GM19395 (cell line): ENCODE results near the gene ITGB1BP1.

Source experiments
- ATAC-seq: cut with Tn5 transposase; IDR thresholded peaks from one replicate; pipeline ENCODE4 v1.9.1; 2021; ENCODE audit warnings: mild to moderate bottlenecking, moderate library complexity; ENCODE audit not compliant: unreplicated experiment

ITGB1BP1 gene

DNA sequence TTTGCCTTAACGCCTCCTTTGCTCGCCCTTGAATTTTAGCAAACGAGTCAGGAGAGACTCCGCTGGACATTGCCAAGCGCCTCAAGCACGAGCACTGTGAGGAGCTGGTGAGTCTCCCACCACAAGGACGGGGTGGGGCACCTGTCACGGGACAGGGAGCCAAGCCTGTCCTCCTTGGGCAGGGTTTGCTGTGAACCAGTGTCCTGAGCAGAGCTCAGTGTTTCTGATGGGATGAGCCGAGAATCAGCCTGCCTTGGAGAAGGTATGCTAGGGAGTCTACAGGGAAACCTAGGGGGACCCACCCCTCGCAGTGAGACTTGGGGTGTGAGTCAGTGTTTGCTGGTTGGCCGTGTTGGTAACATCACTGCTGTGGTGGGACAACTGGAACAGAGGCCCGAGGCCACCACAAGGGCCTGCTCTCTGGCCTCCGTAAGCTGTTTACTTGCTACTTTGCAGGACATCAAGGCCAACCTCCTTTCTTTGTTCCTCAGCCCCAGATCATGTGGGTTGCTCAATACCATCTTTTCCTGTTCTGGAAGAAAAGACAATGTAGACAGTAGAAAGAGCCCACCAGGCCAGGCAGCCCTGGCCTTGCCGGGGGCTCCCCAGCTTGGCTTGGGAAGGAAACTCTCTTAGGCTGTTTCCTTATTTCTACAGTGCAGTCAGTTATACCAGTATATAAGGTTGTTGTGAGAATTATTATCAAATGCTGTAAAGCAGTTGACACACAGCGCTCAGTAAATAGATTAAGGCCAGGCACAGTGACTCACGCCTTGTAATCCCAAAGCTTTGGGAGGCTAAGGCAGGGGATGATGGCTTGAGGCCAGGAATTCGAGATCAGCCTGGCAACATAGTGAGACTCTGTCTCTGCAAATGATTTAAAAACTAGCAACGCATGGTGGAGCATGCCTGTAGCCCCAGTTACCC, 42.4 kb downstream of the ITGB1BP1 start:
- ATAC-seq = no peak

DNA sequence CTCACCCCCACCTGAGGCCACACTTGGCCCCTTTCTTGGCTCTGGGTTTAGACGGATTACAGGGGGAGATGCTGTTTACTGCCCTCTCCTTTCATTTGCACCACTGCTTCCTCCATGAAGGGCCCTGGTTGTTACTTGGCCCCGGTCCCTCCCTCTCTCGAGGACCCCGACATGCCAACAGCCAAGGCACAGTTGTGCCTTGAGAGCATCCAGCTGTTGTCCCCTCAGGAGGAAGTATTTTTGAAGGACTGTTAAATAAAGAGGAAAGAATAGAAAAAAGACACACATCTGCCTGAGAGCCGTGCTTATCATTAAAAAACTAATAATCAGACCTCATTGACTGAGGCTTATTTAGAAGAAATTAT, 44.0 kb downstream of the ITGB1BP1 start:
- ATAC-seq = no peak

DNA sequence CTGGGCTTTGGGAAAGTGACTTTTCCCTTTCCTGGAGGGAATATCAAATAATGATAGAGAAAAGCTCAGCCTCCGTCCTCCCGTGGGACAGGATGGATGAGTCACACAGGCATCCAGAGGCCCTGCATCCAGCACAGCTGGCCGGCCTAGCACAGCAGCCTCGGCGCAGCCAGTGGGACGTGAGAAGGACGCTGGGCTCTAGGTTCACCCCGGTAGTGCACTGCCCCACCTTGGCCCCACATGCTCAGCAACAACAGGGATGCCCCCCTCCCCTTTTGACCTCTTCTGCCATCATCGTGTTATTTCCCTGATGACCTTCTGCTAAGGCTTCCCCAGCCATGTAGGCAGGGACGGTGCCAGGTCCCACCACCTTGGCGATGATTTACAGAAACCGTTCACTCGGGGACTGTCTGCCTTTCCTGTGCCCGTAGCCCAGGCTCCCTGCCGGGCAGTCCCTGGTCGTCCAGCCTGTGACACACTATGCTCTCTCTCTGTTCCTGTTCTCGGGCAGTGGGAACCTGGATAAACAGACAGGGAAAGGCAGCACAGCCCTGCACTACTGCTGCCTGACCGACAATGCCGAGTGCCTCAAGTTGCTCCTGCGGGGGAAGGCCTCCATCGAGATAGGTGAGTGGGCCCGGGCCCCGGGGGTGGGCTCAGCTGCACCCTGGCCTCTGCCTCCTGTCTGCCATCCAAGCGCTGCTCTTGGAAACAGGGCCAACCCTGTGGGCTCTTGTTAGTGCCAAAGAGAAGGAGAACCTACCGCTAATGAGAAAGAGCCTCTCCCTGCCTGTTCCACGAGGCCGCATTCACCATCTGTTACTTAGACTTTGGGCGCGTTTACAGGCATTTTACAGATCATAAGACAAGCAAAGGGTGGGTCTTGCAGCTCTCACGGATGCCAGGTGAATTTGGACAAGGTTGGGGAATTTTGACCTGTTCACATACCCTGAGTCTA, 44.6 kb downstream of the ITGB1BP1 start:
- no peak for ATAC-seq

DNA sequence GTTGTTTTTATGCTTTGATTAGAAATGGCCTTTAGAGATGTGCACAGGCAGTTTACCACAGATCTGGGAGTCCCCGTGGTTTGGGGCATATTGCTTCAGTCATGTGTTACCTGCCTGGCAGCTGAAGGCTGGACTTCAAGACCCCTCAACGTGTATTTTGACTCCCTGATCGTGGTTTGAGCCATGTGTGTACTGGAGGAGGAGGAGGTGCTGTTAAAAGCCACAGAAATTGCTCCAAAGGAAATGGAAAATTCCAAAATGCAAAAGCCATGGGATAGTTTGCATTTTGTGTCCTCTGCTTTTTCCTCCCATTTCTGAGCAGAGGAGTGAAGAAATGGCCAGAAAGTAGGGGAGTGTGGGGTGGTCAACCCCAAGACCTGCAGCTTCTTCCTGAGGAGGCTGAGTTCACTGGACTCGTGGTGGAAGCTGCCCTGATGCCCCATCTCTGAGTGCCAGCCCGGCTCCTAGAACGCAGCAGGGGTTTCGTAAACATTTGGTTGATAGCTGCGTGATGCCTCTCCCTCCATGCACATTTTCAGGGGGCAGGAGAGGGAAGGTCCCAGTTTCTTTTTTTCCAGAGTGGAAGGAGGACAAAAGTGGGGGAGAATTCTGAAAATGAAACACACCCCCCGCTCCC, 45.7 kb downstream of the ITGB1BP1 start:
- ATAC-seq = no peak

DNA sequence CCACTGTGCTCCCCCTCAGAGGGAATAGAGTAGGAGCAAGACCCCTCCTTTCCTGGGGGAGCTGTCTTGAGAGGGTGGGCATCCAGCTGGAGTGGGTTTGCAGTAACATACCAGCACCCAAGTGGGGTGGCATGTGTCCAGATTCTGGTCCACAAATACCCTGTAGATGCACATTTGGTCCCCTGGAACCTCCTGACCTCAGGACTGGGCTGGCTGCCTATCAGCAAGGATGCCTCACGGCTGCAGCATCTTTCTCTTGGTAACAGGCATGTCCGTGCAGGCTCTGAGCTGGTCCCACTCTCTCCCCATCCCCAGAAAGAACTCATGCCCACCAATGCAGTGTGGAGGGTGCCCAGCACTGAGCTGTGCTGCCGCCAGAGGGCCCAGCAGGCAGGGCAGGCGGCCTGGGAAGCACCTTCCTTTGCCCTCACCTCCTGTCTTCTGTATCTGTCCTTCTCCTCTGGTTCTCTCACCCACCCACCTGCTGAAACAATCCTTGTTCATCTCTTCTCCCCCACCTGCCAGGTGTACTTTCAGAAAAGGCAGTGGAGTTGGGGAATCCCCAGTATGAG, 47.4 kb downstream of the ITGB1BP1 start:
- ATAC-seq = no peak

DNA sequence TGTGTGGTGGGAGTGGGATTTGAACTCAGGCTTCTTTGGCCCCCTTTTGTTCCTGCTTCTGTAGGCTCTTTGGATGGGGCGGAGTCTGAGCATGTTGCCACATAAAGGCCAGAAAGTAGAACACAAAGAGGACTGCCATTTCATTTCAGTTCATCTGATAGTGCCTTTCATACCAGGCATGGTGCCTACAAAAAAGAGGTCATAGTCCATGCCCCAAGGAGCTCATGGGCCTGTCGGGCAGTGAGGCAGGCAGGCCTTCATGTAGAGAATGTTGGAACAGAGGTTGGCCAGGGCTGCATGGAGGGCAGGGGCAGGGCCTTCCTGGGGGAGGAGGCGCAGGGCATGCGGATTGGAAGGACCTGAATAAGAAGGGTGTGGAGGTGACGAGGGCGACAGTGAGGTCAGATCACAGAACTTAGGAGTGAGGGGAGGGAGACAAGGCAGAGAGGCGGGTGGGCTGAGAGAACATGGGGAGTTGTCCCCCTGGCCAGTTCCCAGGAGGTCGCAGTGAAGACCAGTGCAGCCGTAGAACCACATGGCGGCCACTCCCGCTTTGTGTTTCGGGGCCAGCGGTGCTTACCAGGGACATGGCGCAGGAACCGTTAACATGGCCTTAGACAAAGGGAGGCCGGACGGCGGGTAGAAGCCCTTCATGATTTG, 49.1 kb downstream of the ITGB1BP1 start:
- no peak for ATAC-seq

DNA sequence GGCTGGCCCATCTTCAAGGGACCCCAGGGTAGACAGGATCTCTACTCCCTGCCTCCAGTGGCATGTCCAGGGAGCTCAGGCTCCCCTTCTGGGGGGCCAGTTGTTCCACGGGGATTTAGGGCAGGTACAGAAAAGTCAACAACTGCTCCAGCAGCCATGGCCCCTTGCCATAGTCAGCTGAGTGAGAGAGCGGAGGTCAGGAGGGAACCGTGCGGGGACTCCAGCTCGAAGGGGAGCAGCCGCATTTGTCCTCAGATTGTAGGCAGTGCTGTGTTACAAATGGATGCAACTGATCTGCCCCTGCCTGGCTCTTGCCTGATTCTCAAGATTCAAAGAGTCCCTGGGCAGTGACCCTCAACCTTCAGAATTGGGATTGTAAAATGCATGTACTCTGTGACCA, 49.9 kb downstream of the ITGB1BP1 start:
- ATAC-seq = no peak

DNA sequence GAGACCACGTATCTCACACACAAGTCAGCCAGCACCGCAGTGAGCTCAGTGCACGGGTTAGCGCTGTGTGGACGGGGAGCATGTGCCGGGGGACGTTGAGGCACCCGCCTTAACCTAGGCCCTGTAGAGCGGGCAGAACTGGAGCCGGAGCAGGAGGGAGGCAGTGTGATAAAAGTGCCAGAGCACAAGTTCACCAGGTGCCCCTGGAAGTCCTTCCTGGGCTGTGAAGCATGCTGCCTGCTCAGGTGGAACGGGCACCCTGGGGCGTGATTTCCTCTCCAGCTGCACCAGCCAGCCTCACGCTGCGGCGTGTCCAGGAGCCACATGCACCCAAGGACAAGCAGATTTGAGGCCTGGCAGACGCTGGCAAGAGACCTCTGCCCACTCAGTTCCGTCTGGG, 50.3 kb downstream of the ITGB1BP1 start:
- no peak for ATAC-seq

DNA sequence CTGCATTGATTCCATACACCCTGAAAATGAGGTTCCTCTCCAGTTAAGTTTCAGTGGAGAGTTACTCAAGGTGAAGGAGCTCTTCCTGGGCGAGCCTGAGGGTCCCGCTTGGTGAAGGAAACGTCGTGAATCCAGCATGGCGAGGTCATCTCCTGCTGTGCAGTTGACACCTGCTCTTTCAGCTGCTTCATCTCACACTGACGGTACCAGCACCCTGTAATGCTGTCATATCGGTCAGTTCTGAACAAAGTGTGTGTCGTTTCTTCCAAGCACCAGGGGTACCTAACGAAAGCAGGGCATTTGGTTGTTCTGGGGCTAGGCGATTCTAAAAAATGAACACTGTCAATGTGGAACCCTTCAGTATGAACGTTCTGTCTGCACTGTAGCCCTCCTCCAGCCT, 52.6 kb downstream of the ITGB1BP1 start:
- no peak for ATAC-seq

DNA sequence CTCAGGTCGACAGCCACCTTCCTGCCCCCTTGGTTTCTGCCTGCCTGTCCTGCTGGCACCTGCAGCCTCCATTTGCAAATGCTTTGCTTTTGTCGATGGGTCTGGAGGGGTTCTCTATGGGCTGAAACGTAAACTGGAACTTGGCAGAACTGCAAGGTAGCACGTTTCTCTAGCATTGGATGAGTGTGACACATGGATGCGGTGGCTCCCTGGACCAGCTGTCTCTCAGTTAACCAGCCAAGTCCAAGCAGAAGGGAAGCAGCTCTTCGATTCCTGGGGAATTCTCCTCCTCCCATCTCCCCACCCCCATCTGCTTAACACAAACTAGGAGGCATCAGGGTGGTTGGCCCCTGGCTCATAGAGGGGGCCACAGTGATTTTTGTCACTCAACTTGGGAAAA, 57.3 kb downstream of the ITGB1BP1 start:
- ATAC-seq = no peak

DNA sequence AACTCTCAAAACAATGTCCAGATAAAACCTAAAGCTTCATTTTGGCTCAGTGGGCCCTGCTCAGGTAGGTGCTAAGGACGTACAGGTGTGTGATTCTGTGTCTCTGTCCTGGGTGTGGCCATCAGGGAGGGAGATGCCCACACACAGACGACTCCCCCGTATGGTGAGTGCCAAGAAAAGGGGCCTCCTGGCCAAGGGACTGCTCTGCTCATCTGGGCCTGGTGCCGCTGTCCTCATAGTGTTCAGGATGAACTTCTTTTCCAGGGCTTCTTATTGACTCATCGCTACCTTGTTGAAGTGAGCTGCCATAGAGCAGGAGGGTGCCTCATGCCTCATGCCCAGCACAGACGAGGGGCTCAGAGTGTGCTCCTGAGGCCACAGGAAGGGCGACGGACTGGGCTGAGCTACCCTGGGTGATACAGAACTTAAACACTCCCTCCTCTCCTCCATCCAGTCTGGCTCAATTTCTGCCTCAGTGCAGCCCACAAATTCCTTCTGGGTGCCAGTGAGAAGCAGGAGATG, 57.8 kb downstream of the ITGB1BP1 start:
- ATAC-seq = no peak

DNA sequence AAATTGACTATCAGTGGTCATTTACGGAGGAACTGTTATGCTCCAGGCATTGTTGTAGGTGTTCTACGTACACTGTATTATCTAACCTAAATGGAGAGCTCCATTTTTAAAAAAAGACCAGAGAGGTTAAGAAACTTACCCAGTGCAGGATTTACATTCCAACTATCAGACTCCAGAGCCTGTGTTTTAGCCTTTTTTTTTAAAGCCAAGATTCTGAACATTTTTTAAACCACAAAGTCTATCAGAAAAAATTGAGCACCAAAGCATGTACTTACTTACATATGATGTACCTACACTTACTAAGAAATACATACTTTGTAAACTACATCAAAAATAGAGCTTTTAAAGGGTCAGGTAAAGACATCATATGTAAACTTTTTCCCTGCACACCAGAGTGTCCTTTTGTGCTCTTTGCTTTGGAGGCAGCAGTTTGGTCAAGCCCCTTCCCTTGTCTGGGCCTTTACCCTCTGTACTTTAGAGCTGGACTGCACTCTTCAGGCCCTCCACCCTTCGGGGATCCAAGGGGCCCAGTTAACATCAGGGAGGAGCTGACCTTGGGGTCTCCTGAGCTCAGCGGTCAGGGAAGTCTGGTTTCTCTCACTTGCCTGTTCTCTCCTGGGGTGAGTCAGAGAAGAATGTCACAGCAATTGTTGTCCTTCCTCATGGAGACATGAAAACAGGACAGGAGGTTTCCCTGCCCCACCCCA, 58.4 kb downstream of the ITGB1BP1 start:
- no peak for ATAC-seq

DNA sequence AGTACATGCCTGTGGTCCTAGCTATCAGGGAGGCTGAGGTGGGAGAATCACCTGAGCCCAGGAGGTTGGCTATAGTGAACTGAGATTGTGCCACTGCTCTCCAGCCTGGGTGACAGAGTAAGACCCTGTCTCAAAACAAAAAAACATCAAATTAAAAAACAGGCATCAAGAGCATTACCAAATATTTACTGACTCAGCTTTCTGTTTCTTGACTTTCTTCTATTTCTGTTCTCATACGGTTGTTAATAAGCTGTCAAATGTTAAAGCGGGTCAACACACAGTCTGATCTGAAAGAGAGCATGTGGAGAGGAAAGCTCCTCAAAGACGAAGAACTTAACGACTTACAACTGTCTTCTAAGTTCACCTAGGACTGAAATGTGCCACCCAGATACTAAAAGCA, 59.0 kb downstream of the ITGB1BP1 start:
- no peak for ATAC-seq

DNA sequence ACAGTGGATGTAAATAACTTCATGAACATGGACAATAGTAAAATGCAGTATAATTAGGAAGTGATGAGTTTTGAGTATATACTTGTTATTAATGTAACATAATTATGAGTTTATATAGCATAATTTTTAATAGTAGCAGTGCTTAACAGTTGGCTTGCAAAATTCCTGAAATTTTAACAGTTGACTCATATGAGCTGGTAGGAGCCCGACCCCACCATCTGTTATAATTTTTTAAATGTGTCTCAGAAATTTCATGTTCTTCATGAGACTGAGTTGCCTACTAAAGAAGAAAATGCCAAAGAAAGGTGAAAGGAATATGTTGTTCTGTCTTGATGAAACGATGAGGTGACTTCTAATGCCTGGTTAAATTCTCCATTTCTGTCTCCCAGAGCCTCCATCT, 62.6 kb downstream of the ITGB1BP1 start:
- no peak for ATAC-seq

DNA sequence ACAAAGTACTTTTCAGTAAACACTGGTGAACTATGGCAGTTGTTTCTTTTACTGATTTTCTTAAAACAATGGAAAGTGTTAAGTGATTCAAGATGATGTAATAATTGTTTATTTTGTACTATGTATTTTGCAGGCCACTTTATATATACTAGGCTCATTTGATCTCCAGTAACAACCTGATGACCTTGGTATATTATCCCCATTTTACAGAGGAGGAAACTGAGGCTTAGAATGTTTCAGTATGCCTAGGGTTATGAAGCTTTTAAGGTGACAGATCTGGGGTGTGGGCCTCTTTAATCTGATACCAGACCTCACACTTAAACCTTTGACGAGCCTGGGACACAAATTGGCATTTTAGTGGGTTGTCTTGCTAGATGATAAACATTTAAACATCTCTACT, 63.2 kb downstream of the ITGB1BP1 start:
- no peak for ATAC-seq

DNA sequence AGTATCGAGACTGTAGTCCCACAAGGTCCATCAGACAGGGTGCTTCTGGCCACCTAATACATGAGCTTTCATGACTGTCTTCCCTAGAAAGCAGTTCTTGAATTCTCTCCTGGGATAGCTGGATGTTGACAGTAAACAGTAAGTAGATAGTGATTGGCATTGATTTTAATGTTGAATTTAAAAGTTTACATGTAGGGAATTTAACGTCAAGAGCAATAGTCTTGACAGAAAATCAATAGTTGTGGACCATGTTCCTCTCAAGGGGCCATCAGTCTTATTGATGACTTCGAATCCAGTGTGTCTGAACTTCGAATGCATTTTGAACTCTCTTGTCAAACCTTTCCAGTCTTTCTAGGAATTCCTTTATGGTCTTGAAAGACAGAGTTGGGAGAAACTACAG, 63.9 kb downstream of the ITGB1BP1 start:
- ATAC-seq = no peak

DNA sequence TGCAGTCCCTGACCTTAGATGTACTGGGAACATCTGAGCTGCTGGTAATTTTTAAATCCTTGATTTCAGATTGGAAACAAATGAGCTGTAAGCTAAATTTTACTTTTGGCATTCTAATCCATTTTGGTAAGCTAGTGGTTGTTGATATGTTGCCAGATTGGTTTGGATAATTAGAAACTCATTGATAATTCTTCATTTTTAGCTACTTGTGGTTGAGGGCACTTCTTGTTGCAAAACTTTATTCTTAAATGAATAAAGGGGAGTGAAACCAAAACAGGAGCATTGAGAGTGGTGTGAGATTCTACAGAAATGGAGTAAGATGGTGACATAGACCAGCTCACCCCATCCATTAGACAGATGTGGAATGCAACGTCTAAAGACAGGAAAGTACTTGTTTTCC, 64.5 kb downstream of the ITGB1BP1 start:
- no peak for ATAC-seq

DNA sequence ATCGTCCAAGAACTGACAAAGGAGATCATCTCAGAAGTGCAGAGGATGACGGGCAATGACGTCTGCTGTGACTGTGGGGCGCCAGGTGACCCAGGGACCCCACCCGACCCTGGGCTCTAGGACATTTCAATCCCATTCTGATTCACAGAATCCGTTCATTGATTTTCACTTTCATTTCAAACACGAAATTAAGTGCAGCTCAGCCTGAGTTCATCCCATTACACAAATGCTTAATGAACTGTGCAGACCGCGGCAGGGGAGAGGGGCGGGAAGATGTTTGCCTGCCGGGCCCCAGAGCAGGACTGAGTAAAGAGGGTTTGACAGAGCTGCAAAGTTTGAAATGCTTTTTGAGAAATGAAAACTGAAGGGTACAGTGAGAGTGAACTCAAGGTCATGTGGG, 67.1 kb downstream of the ITGB1BP1 start:
- no peak for ATAC-seq

DNA sequence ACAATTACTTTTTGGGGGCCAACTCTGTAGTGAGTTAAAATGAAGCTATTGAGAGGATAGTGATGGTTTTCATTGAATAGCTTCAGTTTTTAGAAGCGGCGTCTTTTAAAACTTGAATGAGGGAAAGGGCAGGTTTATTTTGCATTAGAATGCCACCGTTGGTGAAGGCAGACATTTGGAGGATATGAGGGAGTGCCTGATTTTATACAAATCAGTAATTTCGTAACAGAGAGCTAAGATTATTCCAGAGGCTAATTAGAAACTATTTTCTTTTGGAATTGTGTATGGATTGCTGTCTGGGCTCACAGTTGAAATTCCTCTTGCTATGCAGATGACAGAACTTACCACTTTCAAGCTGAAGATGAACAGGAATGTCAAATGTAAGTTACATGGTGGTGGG, 67.6 kb downstream of the ITGB1BP1 start:
- no peak for ATAC-seq

DNA sequence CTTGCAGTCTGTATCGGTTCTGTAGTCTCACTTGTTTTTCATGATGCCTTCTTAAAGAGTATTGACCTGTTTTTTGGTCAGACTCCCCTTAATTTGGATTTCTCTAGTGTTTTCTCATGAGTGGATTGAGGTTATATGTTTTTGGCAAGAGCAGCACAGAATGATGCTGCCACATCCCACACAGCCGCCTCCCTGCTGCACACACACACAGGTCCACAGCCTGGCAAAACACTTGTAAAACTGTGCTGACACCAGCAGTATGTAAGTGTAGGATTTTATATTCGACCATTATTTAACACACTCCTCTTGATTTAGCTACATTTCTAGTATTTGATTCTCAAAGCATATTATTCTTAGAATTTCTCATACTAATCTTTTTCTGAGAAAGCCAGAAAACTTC, 68.1 kb downstream of the ITGB1BP1 start:
- no peak for ATAC-seq
